ENCODE data around the gene MORN5.

- TF ChIP-seq CTCF (conservative IDR thresholded peaks at IDR 0.05 in 1 of 2, IDR thresholded peaks at IDR 0.05 in 1 of 2; ENCODE audit: low read depth in 1 of 2, low read length in 2 of 2) = no peak
- no peak for TF ChIP-seq EZH2 (IDR thresholded peaks at IDR 0.05; ENCODE audit: low read length, missing control alignments)
Observed at GRCh38 chr9:122192914-122193525, 33.3 kb downstream of the MORN5 start.

Data from fibroblast of lung (primary cell).